NB4 (cell line): ENCODE results near the gene MPZL1.
A peak's percentile ranks its signal among the peaks of the same experiment; 100 is the strongest.

ENCODE experiments used
- DNase-seq: peaks from one replicate; pipeline ENCODE4 v3.0.0; 2010; ENCODE audit warnings: low read depth
- H3K4me3 ChIP-seq: one replicate; pipeline ENCODE4 v1.5.1; 2011; ENCODE audit warnings: mild to moderate bottlenecking, low read depth, low read length, moderate library complexity
- MAX ChIP-seq: IDR thresholded peaks from 2 replicates; pipeline ENCODE4 v1.6.1; 2011; ENCODE audit warnings: low read depth, low read length
- MYC ChIP-seq: IDR thresholded peaks from 2 replicates; pipeline ENCODE4 v1.6.1; 2011; ENCODE audit warnings: low read depth, low read length
- POLR2A ChIP-seq: IDR thresholded peaks from 2 replicates; pipeline ENCODE4 v1.6.1; 2011; ENCODE audit warnings: mild to moderate bottlenecking; ENCODE audit not compliant: insufficient read length; ENCODE audit errors: extremely low read depth
- TF ChIP-seq, protein P1 (sequence below): IDR thresholded peaks from one replicate; pipeline ENCODE4 v1.5.1; 2012; ENCODE audit warnings: low read depth, low read length

The MPZL1 gene

DNA sequence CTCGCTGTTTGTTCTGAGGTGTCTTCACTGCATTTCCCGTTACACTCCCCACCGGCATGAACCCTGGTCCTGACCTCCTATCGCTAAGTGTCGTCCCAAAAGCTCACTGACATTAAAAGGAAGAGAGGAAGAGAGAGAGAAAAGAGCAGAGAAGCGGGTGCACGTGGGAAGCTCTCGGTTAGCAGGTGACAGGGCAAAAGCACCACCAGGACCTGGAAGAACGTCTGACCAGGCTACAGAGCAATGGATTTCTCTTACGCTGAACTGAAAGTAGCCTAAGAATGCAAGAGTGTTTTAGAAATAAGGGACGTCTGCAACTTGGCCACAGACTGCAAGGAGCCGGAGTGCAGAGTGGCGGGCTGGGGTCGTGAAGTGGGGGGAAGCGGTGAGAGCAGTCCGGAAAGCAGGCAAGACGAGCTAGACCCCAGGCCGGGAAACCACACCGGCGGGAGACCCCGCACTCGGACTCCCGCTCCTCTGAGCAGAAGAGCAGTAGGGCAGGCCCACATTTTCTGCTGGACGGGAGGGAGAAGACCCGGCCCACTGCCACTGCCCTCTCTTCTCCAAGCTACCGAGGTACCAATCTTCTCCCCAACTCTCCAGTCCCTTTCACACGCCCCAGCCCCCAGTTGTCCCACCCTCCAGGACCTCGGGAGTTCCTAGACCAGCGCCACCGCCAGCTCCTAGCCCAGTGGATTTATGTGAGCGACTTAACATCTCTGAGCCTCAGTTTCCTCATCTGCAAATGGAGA, 8.3 kb upstream of the MPZL1 start:
- TF ChIP-seq MAX = peak; percentile 59
- no peak for TF ChIP-seq POLR2A
- no peak for TF ChIP-seq MYC
- peak overlapping the region; percentile 84 for H3K4me3 ChIP-seq
- DNase-seq = peak; percentile 46

- TF ChIP-seq, protein P1, sequence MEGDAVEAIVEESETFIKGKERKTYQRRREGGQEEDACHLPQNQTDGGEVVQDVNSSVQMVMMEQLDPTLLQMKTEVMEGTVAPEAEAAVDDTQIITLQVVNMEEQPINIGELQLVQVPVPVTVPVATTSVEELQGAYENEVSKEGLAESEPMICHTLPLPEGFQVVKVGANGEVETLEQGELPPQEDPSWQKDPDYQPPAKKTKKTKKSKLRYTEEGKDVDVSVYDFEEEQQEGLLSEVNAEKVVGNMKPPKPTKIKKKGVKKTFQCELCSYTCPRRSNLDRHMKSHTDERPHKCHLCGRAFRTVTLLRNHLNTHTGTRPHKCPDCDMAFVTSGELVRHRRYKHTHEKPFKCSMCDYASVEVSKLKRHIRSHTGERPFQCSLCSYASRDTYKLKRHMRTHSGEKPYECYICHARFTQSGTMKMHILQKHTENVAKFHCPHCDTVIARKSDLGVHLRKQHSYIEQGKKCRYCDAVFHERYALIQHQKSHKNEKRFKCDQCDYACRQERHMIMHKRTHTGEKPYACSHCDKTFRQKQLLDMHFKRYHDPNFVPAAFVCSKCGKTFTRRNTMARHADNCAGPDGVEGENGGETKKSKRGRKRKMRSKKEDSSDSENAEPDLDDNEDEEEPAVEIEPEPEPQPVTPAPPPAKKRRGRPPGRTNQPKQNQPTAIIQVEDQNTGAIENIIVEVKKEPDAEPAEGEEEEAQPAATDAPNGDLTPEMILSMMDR = no peak
- TF ChIP-seq POLR2A (no peak), MYC (no peak), MAX (no peak)
- H3K4me3 ChIP-seq = peak overlapping the region; percentile 84
- no peak for DNase-seq
These were observed 7.7 kb upstream of the MPZL1 start for GRCh38 chr1:167714098-167714438.

- TF ChIP-seq MAX = peak; percentile 85
- peak; percentile 34 for TF ChIP-seq POLR2A
- peak; percentile 90 for TF ChIP-seq MYC
- TF ChIP-seq, protein P1 = no peak
- DNase-seq = peak; percentile 87
- H3K4me3 ChIP-seq = peak overlapping the region; percentile 78
These were observed 7.2 kb upstream of the MPZL1 start for GRCh38 chr1:167714439-167715156.

- peak; percentile 62 for TF ChIP-seq MYC
- TF ChIP-seq MAX = peak; percentile 54
- TF ChIP-seq POLR2A = no peak
- TF ChIP-seq, protein P1 = peak; percentile 80
- peak overlapping the region; percentile 96 for H3K4me3 ChIP-seq
- peak; percentile 87 for DNase-seq
These were observed 6.4 kb upstream of the MPZL1 start for GRCh38 chr1:167715157-167715999.

GRCh38 chr1:167716000-167716271, 5.8 kb upstream of the MPZL1 start:
- H3K4me3 ChIP-seq = peak overlapping the region; percentile 96
- TF ChIP-seq MAX (no peak), POLR2A (no peak), MYC (no peak)
- TF ChIP-seq, protein P1 = no peak
- no peak for DNase-seq

- no peak for TF ChIP-seq MAX
- TF ChIP-seq, protein P1 = no peak
- TF ChIP-seq MYC = no peak
- TF ChIP-seq POLR2A = no peak
- no peak overlapping the region for H3K4me3 ChIP-seq
- no peak for DNase-seq
These were observed 4.4 kb upstream of the MPZL1 start for GRCh38 chr1:167717351-167717750.
